ENCODE data around the gene PDXDC1. TPM values are rescaled to one million over a fixed set of nuclear protein-coding genes. Genes with fewer than 3 reads are reported as not detected.

The PDXDC1 gene
- polyA plus RNA-seq, 2 of the 4 experiments (the other 2 are of a cell fraction) = 71.4 to 73.9 TPM

- Histone ChIP-seq H3K9me3 (no peaks in the 10 kb centered on the region), H3K4me1 (no peaks in the 10 kb centered on the region), H3K4me3 (no peak overlapping the region), H3K4me2 (no peak overlapping the region), H3K27ac (no peak overlapping the region)
- 91% methylated on average over 15 of the region's 15 CpGs for WGBS (ENCODE audit: missing lambda C conversion rate)
- ATAC-seq = no peak
- FAIRE-seq = no peak
- ChIA-PET CTCF (no interaction called here), POLR2A (no interaction called here)
- TF ChIP-seq MAFK (IDR thresholded peaks at IDR 0.05; ENCODE audit: partially characterized antibody) (no peak), ESRRA (IDR thresholded peaks at IDR 0.05; ENCODE audit: borderline replicate concordance, low read length) (no peak), RAD21 (conservative IDR thresholded peaks at IDR 0.05 in 1 of 2, IDR thresholded peaks at IDR 0.05 in 1 of 2) (no peak), NPAS2 (CRISPR knock-in tag; IDR thresholded peaks at IDR 0.05; ENCODE audit: borderline replicate concordance) (no peak), JUNB (IDR thresholded peaks at IDR 0.05) (no peak), KDM5A (IDR thresholded peaks at IDR 0.05) (no peak), HEYL (CRISPR knock-in tag; IDR thresholded peaks at IDR 0.05) (no peak), MAZ (IDR thresholded peaks at IDR 0.05; ENCODE audit: borderline replicate concordance, low read depth, low read length) (no peak), MAX (IDR thresholded peaks at IDR 0.05) (no peak), ZNF302 (CRISPR knock-in tag; IDR thresholded peaks at IDR 0.05) (no peak)
- TF ChIP-seq, protein P1, sequence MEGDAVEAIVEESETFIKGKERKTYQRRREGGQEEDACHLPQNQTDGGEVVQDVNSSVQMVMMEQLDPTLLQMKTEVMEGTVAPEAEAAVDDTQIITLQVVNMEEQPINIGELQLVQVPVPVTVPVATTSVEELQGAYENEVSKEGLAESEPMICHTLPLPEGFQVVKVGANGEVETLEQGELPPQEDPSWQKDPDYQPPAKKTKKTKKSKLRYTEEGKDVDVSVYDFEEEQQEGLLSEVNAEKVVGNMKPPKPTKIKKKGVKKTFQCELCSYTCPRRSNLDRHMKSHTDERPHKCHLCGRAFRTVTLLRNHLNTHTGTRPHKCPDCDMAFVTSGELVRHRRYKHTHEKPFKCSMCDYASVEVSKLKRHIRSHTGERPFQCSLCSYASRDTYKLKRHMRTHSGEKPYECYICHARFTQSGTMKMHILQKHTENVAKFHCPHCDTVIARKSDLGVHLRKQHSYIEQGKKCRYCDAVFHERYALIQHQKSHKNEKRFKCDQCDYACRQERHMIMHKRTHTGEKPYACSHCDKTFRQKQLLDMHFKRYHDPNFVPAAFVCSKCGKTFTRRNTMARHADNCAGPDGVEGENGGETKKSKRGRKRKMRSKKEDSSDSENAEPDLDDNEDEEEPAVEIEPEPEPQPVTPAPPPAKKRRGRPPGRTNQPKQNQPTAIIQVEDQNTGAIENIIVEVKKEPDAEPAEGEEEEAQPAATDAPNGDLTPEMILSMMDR (IDR thresholded peaks at IDR 0.05) = no peak
- TF ChIP-seq, protein P2, sequence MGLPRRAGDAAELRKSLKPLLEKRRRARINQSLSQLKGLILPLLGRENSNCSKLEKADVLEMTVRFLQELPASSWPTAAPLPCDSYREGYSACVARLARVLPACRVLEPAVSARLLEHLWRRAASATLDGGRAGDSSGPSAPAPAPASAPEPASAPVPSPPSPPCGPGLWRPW (IDR thresholded peaks at IDR 0.05) = no peak
- DNase-seq (ENCODE audit: low read depth in 1 of 2, low spot score in 1 of 2) = no peak
Measured at GRCh38 chr16:15035163-15035729, 60.4 kb downstream of the PDXDC1 start.

GRCh38 chr16:15037003-15037402 lies 62.2 kb downstream of the PDXDC1 start:
- Histone ChIP-seq H3K4me2 (no peak overlapping the region), H3K4me1 (no peaks in the 10 kb centered on the region), H3K27ac (no peak overlapping the region), H3K9me3 (no peaks in the 10 kb centered on the region), H3K4me3 (no peak overlapping the region)
- WGBS (ENCODE audit: missing lambda C conversion rate) = 95% methylated on average over 10 of the region's 10 CpGs
- ChIA-PET POLR2A (no interaction called here), CTCF (interaction anchor here (0.9 kb wide), 1 partner anchor 19 kb away, joined by 4 read pairs; the partner anchor contains the start of gene NTAN1)
- DNase-seq (ENCODE audit: low read depth in 1 of 2, low spot score in 1 of 2) (no peak), ATAC-seq (no peak), FAIRE-seq (no peak)
- TF ChIP-seq TFCP2L1 (CRISPR knock-in tag; IDR thresholded peaks at IDR 0.05) (no peak), HOXA7 (CRISPR knock-in tag; IDR thresholded peaks at IDR 0.05) (no peak), ESRRA (IDR thresholded peaks at IDR 0.05; ENCODE audit: borderline replicate concordance, low read length) (no peak), CBX8 (IDR thresholded peaks at IDR 0.05) (no peak), CEBPB (IDR thresholded peaks at IDR 0.05) (no peak), ZFP36 (IDR thresholded peaks at IDR 0.05; ENCODE audit: borderline replicate concordance, partially characterized antibody) (no peak), EHMT2 (IDR thresholded peaks at IDR 0.05; ENCODE audit: low read depth) (no peak), FOSB (CRISPR knock-in tag; IDR thresholded peaks at IDR 0.05) (no peak), CHD2 (IDR thresholded peaks at IDR 0.05; ENCODE audit: low read length, partially characterized antibody) (no peak), BHLHE40 (IDR thresholded peaks at IDR 0.05; ENCODE audit: low read depth, low read length) (no peak)
- TF ChIP-seq, protein P3, sequence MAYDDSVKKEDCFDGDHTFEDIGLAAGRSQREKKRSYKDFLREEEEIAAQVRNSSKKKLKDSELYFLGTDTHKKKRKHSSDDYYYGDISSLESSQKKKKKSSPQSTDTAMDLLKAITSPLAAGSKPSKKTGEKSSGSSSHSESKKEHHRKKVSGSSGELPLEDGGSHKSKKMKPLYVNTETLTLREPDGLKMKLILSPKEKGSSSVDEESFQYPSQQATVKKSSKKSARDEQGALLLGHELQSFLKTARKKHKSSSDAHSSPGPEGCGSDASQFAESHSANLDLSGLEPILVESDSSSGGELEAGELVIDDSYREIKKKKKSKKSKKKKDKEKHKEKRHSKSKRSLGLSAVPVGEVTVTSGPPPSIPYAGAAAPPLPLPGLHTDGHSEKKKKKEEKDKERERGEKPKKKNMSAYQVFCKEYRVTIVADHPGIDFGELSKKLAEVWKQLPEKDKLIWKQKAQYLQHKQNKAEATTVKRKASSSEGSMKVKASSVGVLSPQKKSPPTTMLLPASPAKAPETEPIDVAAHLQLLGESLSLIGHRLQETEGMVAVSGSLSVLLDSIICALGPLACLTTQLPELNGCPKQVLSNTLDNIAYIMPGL (CRISPR knock-in tag; IDR thresholded peaks at IDR 0.05; ENCODE audit: borderline replicate concordance) = no peak
- TF ChIP-seq, protein P1 (IDR thresholded peaks at IDR 0.05) = no peak

Measured in A549 (cell line).